ENCODE measurements around the gene OPN4.

DNA sequence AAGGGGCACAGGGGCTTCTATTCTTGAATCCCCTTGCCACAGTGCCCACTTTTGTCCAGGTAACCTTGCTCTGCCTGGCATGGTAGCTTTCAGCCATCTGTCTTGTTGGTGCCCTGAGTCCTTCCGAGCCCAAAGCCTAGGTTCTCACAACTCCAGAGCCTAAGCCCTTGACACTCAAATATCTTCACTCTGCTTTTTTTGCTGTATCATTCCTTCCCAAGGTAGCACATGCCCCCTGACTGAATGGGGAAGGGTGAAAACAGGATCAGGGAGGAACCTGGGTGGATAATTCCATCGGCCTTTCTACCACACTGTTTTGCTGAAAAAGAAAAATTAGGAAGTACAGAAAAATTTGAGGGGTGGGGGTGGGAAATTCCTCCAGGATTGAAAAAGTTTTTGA, 51.6 kb downstream of the OPN4 start:
- TF ChIP-seq CTCF (IDR thresholded peaks at IDR 0.05) (no peak), POLR2A (IDR thresholded peaks at IDR 0.05) (no peak)

Measured in testis (tissue), 2 donors.